22Rv1 (cell line): Measurements from ENCODE around the gene PDE9A.

Experiments
- H3K27ac ChIP-seq: fragments of 450-650 bp; 2 replicates; pipeline ENCODE4 v1.5.1; 2017
- CTCF ChIP-seq: fragments of 450-650 bp; IDR thresholded peaks from 2 replicates; pipeline ENCODE4 v1.5.1; 2017; ENCODE audit warnings: mild to moderate bottlenecking
- ZFX ChIP-seq: fragments of 450-650 bp; IDR thresholded peaks from 2 replicates; pipeline ENCODE4 v1.6.1; 2017; ENCODE audit warnings: antibody characterized with exemption, borderline replicate concordance

PDE9A gene

GRCh38 chr21:42653231-42654061 is at the start of gene PDE9A:
Gene PDE9A (plus strand): TSS chr21:42653621. CDS start chr21:42653815, 194 bp downstream.
- TF ChIP-seq ZFX: no peak
- TF ChIP-seq CTCF: no peak
- H3K27ac ChIP-seq: peak within 1 kb of the TSS; percentile 20; the same call in 1 of the 2 replicates

- TF ChIP-seq CTCF: no peak
- no peak for TF ChIP-seq ZFX
These were observed 46.3 kb upstream of the PDE9A start for GRCh38 chr21:42607102-42607501.

GRCh38 chr21:42607525-42608102 is 45.8 kb upstream of the PDE9A start:
- no peak overlapping the region for H3K27ac ChIP-seq
- TF ChIP-seq ZFX: no peak
- TF ChIP-seq CTCF: no peak

More at GRCh38 chr21:42607102-42607501, 46.3 kb upstream of the PDE9A start:
- no peak overlapping the region for H3K27ac ChIP-seq

- TF ChIP-seq ZFX (no peak), CTCF (no peak)
- H3K27ac ChIP-seq: no peak overlapping the region
These were observed 45.0 kb upstream of the PDE9A start for GRCh38 chr21:42608446-42608845.

GRCh38 chr21:42609811-42610210 is 43.6 kb upstream of the PDE9A start:
- no peak overlapping the region for H3K27ac ChIP-seq
- TF ChIP-seq CTCF (no peak), ZFX (no peak)

GRCh38 chr21:42611852-42612251 is 41.6 kb upstream of the PDE9A start:
- TF ChIP-seq ZFX (no peak), CTCF (no peak)

GRCh38 chr21:42612390-42612789 is 41.0 kb upstream of the PDE9A start:
- H3K27ac ChIP-seq: no peak overlapping the region
- no peak for TF ChIP-seq ZFX
- TF ChIP-seq CTCF: no peak

More at GRCh38 chr21:42611852-42612251, 41.6 kb upstream of the PDE9A start:
- H3K27ac ChIP-seq: no peak overlapping the region
